CD14-positive monocyte (primary cell): ENCODE results near the gene ZBTB7C. TPM values are rescaled to one million over a fixed set of nuclear protein-coding genes. Genes with fewer than 3 reads are reported as not detected.

Experiments used
- DNase-seq, 3 donors: peaks; one replicate each; pipeline ENCODE4 v3.0.0-alpha.2; 2011 to 2022
- H2AFZ ChIP-seq: 2 replicates; pipeline ENCODE4 v1.6.0; 2012; ENCODE audit warnings: mild to moderate bottlenecking, low read depth, low read length, inconsistent platforms; ENCODE audit not compliant: insufficient read depth, poor library complexity, severe bottlenecking
- H3K27ac ChIP-seq, 2 donors: 1 replicate in 1 of 2; 2 replicates in 1 of 2; pipeline ENCODE4 v1.5.1; 2012 to 2013; ENCODE audit warnings: low read length in 2 of 2, control low read depth in 1 of 2, inconsistent platforms in 1 of 2, low read depth in 1 of 2, mild to moderate bottlenecking in 1 of 2
- H3K27me3 ChIP-seq, 2 donors: one replicate each; pipeline versions ENCODE4 v1.6.0 to v1.6.1; 2011 to 2013; ENCODE audit warnings: low read length in 2 of 2; ENCODE audit not compliant: control insufficient read depth in 2 of 2, insufficient read depth in 2 of 2
- H3K36me3 ChIP-seq, 2 donors: replicated peaks in 1 of 2; 1 replicate in 1 of 2; 2 replicates in 1 of 2; pipeline versions ENCODE4 v1.5.1 to v1.6.1; 2012 to 2013; ENCODE audit warnings: low read length in 2 of 2, control low read depth in 1 of 2, inconsistent platforms in 1 of 2, mild to moderate bottlenecking in 1 of 2; ENCODE audit not compliant: insufficient read depth in 2 of 2, control insufficient read depth in 1 of 2
- H3K4me1 ChIP-seq, 2 donors: 1 replicate in 1 of 2; 2 replicates in 1 of 2; pipeline versions ENCODE4 v1.5.1 to v1.6.1; 2012 to 2013; ENCODE audit warnings: low read length in 2 of 2, control low read depth in 1 of 2, inconsistent platforms in 1 of 2, mild to moderate bottlenecking in 1 of 2, moderate library complexity in 1 of 2; ENCODE audit not compliant: insufficient read depth in 2 of 2, control insufficient read depth in 1 of 2
- H3K4me2 ChIP-seq: replicated peaks from 2 replicates; pipeline ENCODE3; 2012; ENCODE audit warnings: low read length, moderate library complexity, mild to moderate bottlenecking; ENCODE audit not compliant: poor library complexity, severe bottlenecking; ENCODE audit errors: extremely low read depth
- H3K4me3 ChIP-seq, 3 experiments: fragments of 200-600 bp in 1 of 3; sonication (generic) in 1 of 3; replicated peaks in 1 of 3; 1 replicate in 2 of 3; 2 replicates in 1 of 3; pipeline ENCODE4 v1.5.1; 2011 to 2013; ENCODE audit warnings: low read length in 3 of 3, mild to moderate bottlenecking in 3 of 3, control low read depth in 2 of 3, low read depth in 2 of 3, inconsistent platforms in 1 of 3, moderate library complexity in 1 of 3
- H3K79me2 ChIP-seq: 2 replicates; pipeline ENCODE4 v1.6.0; 2012; ENCODE audit warnings: mild to moderate bottlenecking, control low read depth, inconsistent platforms, low read length, moderate library complexity; ENCODE audit not compliant: insufficient read depth
- H3K9ac ChIP-seq: 2 replicates; pipeline ENCODE4 v1.6.0; 2017; ENCODE audit warnings: low read length, mild to moderate bottlenecking; ENCODE audit not compliant: insufficient read depth, poor library complexity, severe bottlenecking
- H3K9me3 ChIP-seq, 2 donors: replicated peaks in 1 of 2; 1 replicate in 1 of 2; 2 replicates in 1 of 2; pipeline versions ENCODE4 v1.5.1 to v1.6.1; 2012 to 2013; ENCODE audit warnings: low read length in 2 of 2, control low read depth in 1 of 2; ENCODE audit not compliant: control insufficient read depth in 1 of 2, insufficient read depth in 1 of 2
- H4K20me1 ChIP-seq: 2 replicates; pipeline ENCODE4 v1.6.0; 2012; ENCODE audit warnings: mild to moderate bottlenecking, low read length, control low read depth, moderate library complexity; ENCODE audit not compliant: insufficient read depth
- H3K27ac Mint-ChIP-seq, 7 donors: one replicate each; pipeline ENCODE4 v1.8.0; 2020; ENCODE audit warnings: mild to moderate bottlenecking in 7 of 7, mixed read lengths in 7 of 7, moderate library complexity in 6 of 7, inconsistent platforms in 2 of 7
- H3K27me3 Mint-ChIP-seq, 3 donors: one replicate each; pipeline ENCODE4 v1.8.0; 2021 to 2022; ENCODE audit warnings: low read depth in 3 of 3, mild to moderate bottlenecking in 3 of 3, mixed read lengths in 3 of 3, moderate library complexity in 3 of 3, inconsistent platforms in 1 of 3
- H3K36me3 Mint-ChIP-seq, 2 donors: one replicate each; pipeline ENCODE4 v1.8.0; 2020; ENCODE audit warnings: mixed read lengths in 2 of 2, inconsistent platforms in 1 of 2, mild to moderate bottlenecking in 1 of 2
- H3K4me1 Mint-ChIP-seq: one replicate; pipeline ENCODE4 v1.8.0; 2020; ENCODE audit warnings: mild to moderate bottlenecking, mixed read lengths
- H3K4me3 Mint-ChIP-seq, 2 donors: one replicate each; pipeline ENCODE4 v1.8.0; 2020; ENCODE audit warnings: mild to moderate bottlenecking in 2 of 2, mixed read lengths in 2 of 2, moderate library complexity in 1 of 2
- H3K9me3 Mint-ChIP-seq, 7 donors: one replicate each; pipeline ENCODE4 v1.8.0; 2020 to 2022; ENCODE audit warnings: mixed read lengths in 7 of 7, mild to moderate bottlenecking in 6 of 7, moderate library complexity in 6 of 7, inconsistent platforms in 2 of 7
- CTCF ChIP-seq: fragments of 200-600 bp; IDR thresholded peaks from one replicate; pipeline ENCODE4 v1.8.0; 2022; ENCODE audit warnings: antibody characterized with exemption, mild to moderate bottlenecking
- WGBS: methylation state at CpG from one replicate; pipeline ENCODE4 v1.1.5; 2013; ENCODE audit warnings: missing lambda C conversion rate; ENCODE audit not compliant: insufficient coverage; 5-methylcytosine and 5-hydroxymethylcytosine counted together
- intact Hi-C, 2 donors: fragments of 100-400 bp; cut with micrococcal nuclease; formaldehyde crosslinking; loops; one replicate each; pipeline versions ENCODE4 v1.15.0 to v1.15.1; 2023
- polyA plus RNA-seq, 3 donors: library from polyadenylated mRNA; depleted of rRNA in 1 of 3; unstranded in 2 of 3; stranded (reverse) in 1 of 3; fragments of 300-500 nt in 2 of 3; fragments of >200 nt in 1 of 3; fragmentation: Illumina TruSeq in 2 of 3; gene quantifications; 1 replicate in 2 of 3; 2 replicates in 1 of 3; pipeline ENCODE4 v1.2.3, GENCODE V29; 2012 to 2021

ZBTB7C gene
- polyA plus RNA-seq, 3 donors, result 0.03 to 0.09 TPM; not detected in 1

GRCh38 chr18:48392268-48392667, 16.9 kb downstream of the ZBTB7C start:
- H3K4me1 Mint-ChIP-seq, result no peaks in the 10 kb centered on the region
- H3K36me3 Mint-ChIP-seq, result no peaks in the 10 kb centered on the region
- Histone ChIP-seq H3K27ac (no peak overlapping the region), H3K4me3 (no peak overlapping the region), H3K36me3 (no peaks in the 10 kb centered on the region), H3K9ac (no peak overlapping the region), H3K4me1 (no peaks in the 10 kb centered on the region), H3K79me2 (no peaks in the 10 kb centered on the region), H4K20me1 (no peaks in the 10 kb centered on the region), H3K27me3 (peaks cover under 1 to 31% of the 10 kb centered on the region in 2 donors), H2AFZ (no peak overlapping the region), H3K9me3 (no peaks in the 10 kb centered on the region), H3K4me2 (no peak overlapping the region)
- H3K27ac Mint-ChIP-seq, result no peak overlapping the region
- peaks cover 20 to 54% (median 32%) of the 10 kb centered on the region in 3 donors for H3K27me3 Mint-ChIP-seq
- H3K4me3 Mint-ChIP-seq, result no peak overlapping the region
- 83% methylated on average over 1 of the region's 1 CpG for WGBS
- intact Hi-C loops, result no loop called here
- no peak for TF ChIP-seq CTCF
- DNase-seq, result no peak
- peaks cover 0 to 2% (median 0%) of the 10 kb centered on the region in 7 donors for H3K9me3 Mint-ChIP-seq

- H4K20me1 ChIP-seq, result no peaks in the 10 kb centered on the region
- Mint-ChIP-seq H3K27me3 (peaks cover 18 to 51% (median 32%) of the 10 kb centered on the region in 3 donors), H3K4me1 (no peaks in the 10 kb centered on the region), H3K4me3 (no peak overlapping the region), H3K9me3 (peaks cover 0 to 2% (median 0%) of the 10 kb centered on the region in 7 donors), H3K27ac (peak overlapping the region in 1 of 7 donors; percentile 41), H3K36me3 (no peaks in the 10 kb centered on the region)
- no peaks in the 10 kb centered on the region for H3K36me3 ChIP-seq
- no peak for TF ChIP-seq CTCF
- DNase-seq, result no peak
- intact Hi-C loops, result no loop called here
- H3K27ac ChIP-seq, result no peak overlapping the region
- H3K4me3 ChIP-seq, result no peak overlapping the region
- WGBS, result 93% methylated on average over 3 of the region's 3 CpGs
- H3K4me2 ChIP-seq, result no peak overlapping the region
- peaks cover 0 to 27% of the 10 kb centered on the region in 2 donors for H3K27me3 ChIP-seq
- no peak overlapping the region for H3K9ac ChIP-seq
- H3K79me2 ChIP-seq, result no peaks in the 10 kb centered on the region
- no peak overlapping the region for H2AFZ ChIP-seq
- H3K4me1 ChIP-seq, result no peaks in the 10 kb centered on the region
- no peaks in the 10 kb centered on the region for H3K9me3 ChIP-seq
Observed at GRCh38 chr18:48391868-48392267, 17.3 kb downstream of the ZBTB7C start.
